Hepatocyte (in vitro differentiated cells): ENCODE data around the gene HS3ST4. TPM values are rescaled to one million over a fixed set of nuclear protein-coding genes. Genes with fewer than 3 reads are reported as not detected.
"Not testable (repeated sequence)": the region's sequence is repeated elsewhere in the genome, so short reads cannot be mapped to it uniquely, and the experiment has no call there.

Experiments used
- DNase-seq: peaks from one replicate; pipeline ENCODE4 v3.0.0-alpha.2; 2016; ENCODE audit warnings: low spot score
- H2AFZ ChIP-seq: fragments of 200-600 bp; sonication (generic); 2 replicates; pipeline ENCODE4 v1.6.0; 2016; ENCODE audit warnings: antibody characterized with exemption, mild to moderate bottlenecking
- H3K27ac ChIP-seq: fragments of 200-600 bp; sonication (generic); 2 replicates; pipeline ENCODE4 v1.5.1; 2016; ENCODE audit warnings: mild to moderate bottlenecking
- H3K27me3 ChIP-seq: fragments of 200-600 bp; sonication (generic); 2 replicates; pipeline ENCODE4 v1.6.1; 2016
- H3K36me3 ChIP-seq: fragments of 200-600 bp; sonication (generic); replicated peaks from 2 replicates; pipeline ENCODE4 v1.5.1; 2016; ENCODE audit warnings: low read depth; ENCODE audit not compliant: insufficient read depth
- H3K4me1 ChIP-seq: fragments of 200-600 bp; sonication (generic); 2 replicates; pipeline ENCODE4 v1.5.1; 2016; ENCODE audit warnings: mild to moderate bottlenecking, moderate library complexity; ENCODE audit not compliant: insufficient read depth
- H3K4me2 ChIP-seq: fragments of 200-600 bp; sonication (generic); 2 replicates; pipeline ENCODE4 v1.6.0; 2016
- H3K4me3 ChIP-seq: fragments of 200-600 bp; sonication (generic); 2 replicates; pipeline ENCODE4 v1.5.1; 2016; ENCODE audit warnings: mild to moderate bottlenecking
- H3K79me2 ChIP-seq: fragments of 200-600 bp; sonication (generic); 2 replicates; pipeline ENCODE4 v1.6.0; 2017; ENCODE audit warnings: mild to moderate bottlenecking
- H3K9me2 ChIP-seq: fragments of 200-600 bp; sonication (generic); replicated peaks from 2 replicates; pipeline ENCODE4 v1.6.0; 2017; ENCODE audit warnings: mild to moderate bottlenecking; ENCODE audit not compliant: insufficient read depth
- H3K9me3 ChIP-seq: fragments of 200-600 bp; sonication (generic); 2 replicates; pipeline ENCODE4 v1.5.1; 2016; ENCODE audit warnings: low read depth, mild to moderate bottlenecking
- H4K20me1 ChIP-seq: fragments of 200-600 bp; sonication (generic); 2 replicates; pipeline ENCODE4 v1.6.0; 2016; ENCODE audit warnings: mild to moderate bottlenecking; ENCODE audit not compliant: insufficient read depth, poor library complexity, severe bottlenecking
- EZH2 ChIP-seq: fragments of 200-600 bp; sonication (generic); IDR thresholded peaks from 2 replicates; pipeline ENCODE4 v1.6.1; 2016; ENCODE audit warnings: antibody characterized with exemption, mild to moderate bottlenecking, borderline replicate concordance
- EZH2phosphoT487 ChIP-seq: fragments of 200-600 bp; sonication (generic); IDR thresholded peaks from one replicate; pipeline ENCODE4 v1.6.1; 2018; ENCODE audit warnings: antibody characterized with exemption, mild to moderate bottlenecking, low read depth, moderate library complexity; ENCODE audit not compliant: unreplicated experiment, severe bottlenecking
- WGBS: methylation state at CpG from one replicate; pipeline ENCODE4 v1.1.6; 2016; ENCODE audit warnings: low lambda C conversion rate; ENCODE audit errors: missing lambda C conversion rate; 5-methylcytosine and 5-hydroxymethylcytosine counted together
- polyA plus RNA-seq: library from polyadenylated mRNA; unstranded; fragments of >200 nt; fragmentation: Nextera tagmentation; extraction: Ambion mirVana; gene quantifications from 2 replicates; pipeline ENCODE4 v1.2.1, GENCODE V29; 2016
- total RNA-seq: library from RNA; depleted of rRNA; stranded (reverse); fragments of >200 nt; gene quantifications from 2 replicates; pipeline ENCODE4 v1.2.3, GENCODE V29; 2014
- TF ChIP-seq, protein P1 (sequence below): fragments of 200-600 bp; sonication (generic); IDR thresholded peaks from 2 replicates; pipeline ENCODE4 v1.5.1; 2016; ENCODE audit warnings: antibody characterized with exemption, mild to moderate bottlenecking; ENCODE audit not compliant: poor library complexity

The HS3ST4 gene
- total and polyA plus RNA-seq, 2 experiments from 2014 or later, result 2.0 to 3.1 TPM

GRCh38 chr16:26091511-26091910 is 399.8 kb downstream of the HS3ST4 start:
- Histone ChIP-seq H4K20me1 (no peaks in the 10 kb centered on the region), H3K4me2 (no peak overlapping the region), H3K4me1 (no peaks in the 10 kb centered on the region), H3K27me3 (no peaks in the 10 kb centered on the region), H2AFZ (no peak overlapping the region), H3K36me3 (no peaks in the 10 kb centered on the region), H3K4me3 (no peak overlapping the region), H3K79me2 (no peaks in the 10 kb centered on the region), H3K9me2 (no peaks in the 10 kb centered on the region), H3K9me3 (no peaks in the 10 kb centered on the region), H3K27ac (no peak overlapping the region)
- TF ChIP-seq EZH2, result no peak
- WGBS, result 100% methylated on average over 1 of the region's 1 CpG
- DNase-seq, result no peak

DNA sequence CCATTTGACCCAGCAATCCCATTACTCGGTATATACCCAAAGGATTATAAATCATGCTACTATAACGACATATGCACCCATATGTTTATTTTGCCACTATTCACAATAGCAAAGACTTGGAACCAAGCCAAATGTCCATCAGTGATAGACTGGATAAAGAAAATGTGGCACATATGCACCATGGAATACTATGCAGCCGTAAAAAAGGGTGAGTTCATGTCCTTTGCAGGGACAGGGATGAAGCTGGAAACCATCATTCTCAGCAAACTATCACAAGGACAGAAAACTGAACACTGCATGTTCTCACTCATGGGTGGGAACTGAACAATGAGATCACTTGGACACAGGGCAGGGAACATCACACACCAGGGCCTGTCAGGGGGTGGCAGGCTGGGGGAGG is 406.4 kb downstream of the HS3ST4 start:
- not testable (repeated sequence) for DNase-seq, H4K20me1 ChIP-seq, H3K4me2 ChIP-seq, H3K27ac ChIP-seq, H3K27me3 ChIP-seq, H3K79me2 ChIP-seq, H3K9me3 ChIP-seq, H2AFZ ChIP-seq, H3K4me1 ChIP-seq, H3K4me3 ChIP-seq, H3K9me2 ChIP-seq, H3K36me3 ChIP-seq
- 95% methylated on average over 3 of the region's 3 CpGs for WGBS

- Histone ChIP-seq H3K4me3 (no peak overlapping the region), H3K27me3 (no peaks in the 10 kb centered on the region), H3K9me3 (no peaks in the 10 kb centered on the region), H2AFZ (no peak overlapping the region), H3K79me2 (no peaks in the 10 kb centered on the region), H3K4me2 (no peak overlapping the region), H3K27ac (no peak overlapping the region), H3K4me1 (no peaks in the 10 kb centered on the region), H3K36me3 (no peaks in the 10 kb centered on the region), H4K20me1 (no peaks in the 10 kb centered on the region), H3K9me2 (no peaks in the 10 kb centered on the region)
- WGBS, result 81% methylated on average over 6 of the region's 6 CpGs
- no peak for DNase-seq
- TF ChIP-seq EZH2, result no peak
- TF ChIP-seq EZH2phosphoT487, result no peak
- TF ChIP-seq, protein P1, sequence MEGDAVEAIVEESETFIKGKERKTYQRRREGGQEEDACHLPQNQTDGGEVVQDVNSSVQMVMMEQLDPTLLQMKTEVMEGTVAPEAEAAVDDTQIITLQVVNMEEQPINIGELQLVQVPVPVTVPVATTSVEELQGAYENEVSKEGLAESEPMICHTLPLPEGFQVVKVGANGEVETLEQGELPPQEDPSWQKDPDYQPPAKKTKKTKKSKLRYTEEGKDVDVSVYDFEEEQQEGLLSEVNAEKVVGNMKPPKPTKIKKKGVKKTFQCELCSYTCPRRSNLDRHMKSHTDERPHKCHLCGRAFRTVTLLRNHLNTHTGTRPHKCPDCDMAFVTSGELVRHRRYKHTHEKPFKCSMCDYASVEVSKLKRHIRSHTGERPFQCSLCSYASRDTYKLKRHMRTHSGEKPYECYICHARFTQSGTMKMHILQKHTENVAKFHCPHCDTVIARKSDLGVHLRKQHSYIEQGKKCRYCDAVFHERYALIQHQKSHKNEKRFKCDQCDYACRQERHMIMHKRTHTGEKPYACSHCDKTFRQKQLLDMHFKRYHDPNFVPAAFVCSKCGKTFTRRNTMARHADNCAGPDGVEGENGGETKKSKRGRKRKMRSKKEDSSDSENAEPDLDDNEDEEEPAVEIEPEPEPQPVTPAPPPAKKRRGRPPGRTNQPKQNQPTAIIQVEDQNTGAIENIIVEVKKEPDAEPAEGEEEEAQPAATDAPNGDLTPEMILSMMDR, result no peak
These were observed 410.6 kb downstream of the HS3ST4 start for GRCh38 chr16:26102369-26102768.

DNA sequence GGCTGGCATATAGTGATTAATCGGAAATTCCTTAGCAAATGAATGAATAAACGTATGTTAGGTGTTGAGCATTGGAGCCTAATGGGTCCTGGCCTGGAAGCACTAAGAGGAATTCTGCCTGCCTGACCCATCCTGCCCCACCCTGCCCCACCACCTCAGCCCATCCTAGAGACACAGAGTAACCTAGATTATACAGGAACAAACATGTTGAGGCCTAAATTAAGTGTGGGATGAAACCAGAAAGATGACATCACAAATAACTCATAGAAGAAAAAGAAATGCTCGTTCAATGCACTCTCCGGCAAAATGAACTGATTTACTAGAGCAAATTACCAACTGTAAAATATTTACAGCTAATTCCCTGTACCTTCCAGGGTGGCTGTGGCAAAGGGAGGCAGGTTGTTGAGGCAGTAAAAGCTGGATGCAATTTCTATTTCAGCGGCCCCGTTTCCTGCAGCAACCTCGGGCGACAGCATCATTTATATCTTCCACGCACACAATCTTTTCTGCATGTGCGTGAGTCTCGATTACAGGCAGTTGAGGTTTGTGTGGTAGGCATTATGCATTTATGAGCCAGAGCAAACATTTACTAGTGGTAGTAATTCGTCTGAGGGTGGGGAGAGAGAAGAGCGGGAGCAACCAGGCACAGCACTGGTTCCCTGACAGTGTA is 417.2 kb downstream of the HS3ST4 start:
- Histone ChIP-seq H3K4me1 (no peaks in the 10 kb centered on the region), H3K9me3 (no peaks in the 10 kb centered on the region), H3K4me3 (no peak overlapping the region), H3K9me2 (no peaks in the 10 kb centered on the region), H3K36me3 (no peaks in the 10 kb centered on the region), H3K4me2 (no peak overlapping the region), H3K27ac (no peak overlapping the region), H3K79me2 (no peaks in the 10 kb centered on the region), H3K27me3 (no peaks in the 10 kb centered on the region), H2AFZ (no peak overlapping the region), H4K20me1 (no peaks in the 10 kb centered on the region)
- no peak for TF ChIP-seq EZH2phosphoT487
- TF ChIP-seq EZH2, result no peak
- TF ChIP-seq, protein P1, result no peak
- WGBS, result 63% methylated on average over 13 of the region's 13 CpGs
- no peak for DNase-seq
